ENCODE measurements around the gene LAMP1. TPM values are rescaled to one million over a fixed set of nuclear protein-coding genes. Genes with fewer than 3 reads are reported as not detected.
"Not testable (repeated sequence)": the region's sequence is repeated elsewhere in the genome, so short reads cannot be mapped to it uniquely, and the experiment has no call there.

Gene LAMP1
- total RNA-seq, 1 experiment from 2014 or later = 110 TPM

DNA sequence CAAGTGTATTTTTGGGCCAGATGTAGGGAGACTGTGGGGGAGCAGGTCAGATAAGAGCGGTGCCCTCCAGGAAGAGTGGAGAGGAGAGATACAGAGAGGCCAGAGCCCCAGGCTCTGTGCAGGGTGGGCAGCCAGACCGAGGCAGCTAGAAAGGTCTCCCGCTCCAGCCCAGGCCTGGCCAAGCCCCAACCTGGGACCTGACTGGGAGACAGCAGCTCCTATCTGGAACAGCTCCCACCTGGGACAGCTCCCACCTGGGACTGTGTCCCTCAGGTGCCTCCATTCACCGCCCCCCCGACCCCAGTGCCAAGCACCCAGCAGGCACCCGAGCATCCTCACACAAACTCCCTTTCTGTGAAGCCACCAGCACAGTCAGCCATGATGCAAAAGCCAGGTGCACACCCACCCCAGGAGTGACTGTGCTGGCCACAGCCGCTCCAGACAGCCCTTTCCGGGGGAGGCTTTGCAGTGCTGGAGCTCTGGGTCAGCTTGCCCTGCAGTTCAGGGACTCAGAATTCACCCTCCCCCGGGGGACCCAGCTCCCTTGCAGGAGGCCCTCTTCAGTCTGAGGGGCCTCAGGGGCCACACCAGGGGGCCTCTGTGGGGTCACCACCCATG is 69.0 kb downstream of the LAMP1 start:
- no peak overlapping the region for H3K4me3 ChIP-seq (ENCODE audit: low read length)
- H3K9me2 ChIP-seq (replicated peaks; ENCODE audit: low read length) = no peaks in the 10 kb centered on the region
- H3K79me2 ChIP-seq (ENCODE audit: low read length) = peaks cover 9% of the 10 kb centered on the region
- POLR2A ChIA-PET (ENCODE audit: unreplicated experiment) = no interaction called here
- H2AFZ ChIP-seq (ENCODE audit: low read length) = no peak overlapping the region
- H3K4me2 ChIP-seq (ENCODE audit: low read length) = no peak overlapping the region
- intact Hi-C loops (cut with micrococcal nuclease) = no loop called here
- H3K9ac ChIP-seq (ENCODE audit: low read length) = no peak overlapping the region
- H4K20me1 ChIP-seq (ENCODE audit: low read length) = no peaks in the 10 kb centered on the region
- DNase-seq (no peak), ATAC-seq (no peak)
- no TSS peak for BruUV-seq (replicated peaks)
- H3K4me1 ChIP-seq (ENCODE audit: insufficient read depth, low read length) = 0 out of 2 replicates have a peak, but pooled peaks cover 4% of the 10 kb centered on the region
- H3K9me3 ChIP-seq (ENCODE audit: low read length) = no peaks in the 10 kb centered on the region
- CTCF ChIA-PET = no interaction called here
- no peaks in the 10 kb centered on the region for H3F3A ChIP-seq (ENCODE audit: low read length, unreplicated experiment)
- no peaks in the 10 kb centered on the region for H3K36me3 ChIP-seq (ENCODE audit: low read depth, low read length)
- H3K27me3 ChIP-seq (ENCODE audit: low read length) = no peaks in the 10 kb centered on the region
- H3K27ac ChIP-seq (ENCODE audit: low read length) = no peak overlapping the region
- no peak for TF ChIP-seq EZH2 (IDR thresholded peaks at IDR 0.05; ENCODE audit: low read length, unreplicated experiment)

DNA sequence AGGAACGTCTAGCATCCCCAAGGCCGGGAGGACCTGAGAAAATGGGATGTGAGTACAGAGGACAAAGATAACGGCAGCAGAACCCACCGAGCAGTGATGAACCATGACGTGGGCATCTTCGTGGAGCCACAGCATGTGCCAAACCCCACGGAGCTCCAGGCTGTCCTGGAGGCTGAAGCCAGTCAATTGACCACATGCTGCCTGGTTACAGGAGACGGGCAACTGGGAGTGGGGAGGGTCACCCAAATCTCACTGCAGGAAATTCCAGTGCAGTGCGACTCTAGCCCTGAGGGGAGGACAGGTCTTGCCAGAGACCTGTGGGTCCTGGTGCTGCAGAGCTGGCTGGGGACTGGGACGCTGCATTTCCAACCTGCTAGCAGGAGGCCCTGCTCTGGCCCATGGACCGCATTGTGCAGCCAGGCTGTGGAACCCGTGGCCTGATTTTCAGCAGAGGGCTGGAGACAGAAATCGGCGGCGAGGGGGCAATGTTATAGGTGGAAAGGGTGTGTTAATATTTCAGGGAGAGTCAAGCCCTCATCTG is 70.1 kb downstream of the LAMP1 start:
- Histone ChIP-seq H3K4me1 (ENCODE audit: insufficient read depth, low read length) (0 out of 2 replicates have a peak, but pooled peaks cover 4% of the 10 kb centered on the region), H3K4me3 (ENCODE audit: low read length) (no peak overlapping the region), H3K27ac (ENCODE audit: low read length) (no peak overlapping the region), H3K9me2 (replicated peaks; ENCODE audit: low read length) (no peaks in the 10 kb centered on the region), H3K79me2 (ENCODE audit: low read length) (peaks cover 9% of the 10 kb centered on the region), H3F3A (ENCODE audit: low read length, unreplicated experiment) (no peaks in the 10 kb centered on the region), H2AFZ (ENCODE audit: low read length) (no peak overlapping the region), H3K9me3 (ENCODE audit: low read length) (no peaks in the 10 kb centered on the region), H3K27me3 (ENCODE audit: low read length) (no peaks in the 10 kb centered on the region), H4K20me1 (ENCODE audit: low read length) (no peaks in the 10 kb centered on the region), H3K9ac (ENCODE audit: low read length) (no peak overlapping the region), H3K36me3 (ENCODE audit: low read depth, low read length) (no peaks in the 10 kb centered on the region), H3K4me2 (ENCODE audit: low read length) (no peak overlapping the region)
- TF ChIP-seq EZH2phosphoT487 (IDR thresholded peaks at IDR 0.05; ENCODE audit: borderline replicate concordance, low read length) = no peak
- TF ChIP-seq EZH2 (IDR thresholded peaks at IDR 0.05; ENCODE audit: low read length, unreplicated experiment) = no peak
- TF ChIP-seq, protein P1, sequence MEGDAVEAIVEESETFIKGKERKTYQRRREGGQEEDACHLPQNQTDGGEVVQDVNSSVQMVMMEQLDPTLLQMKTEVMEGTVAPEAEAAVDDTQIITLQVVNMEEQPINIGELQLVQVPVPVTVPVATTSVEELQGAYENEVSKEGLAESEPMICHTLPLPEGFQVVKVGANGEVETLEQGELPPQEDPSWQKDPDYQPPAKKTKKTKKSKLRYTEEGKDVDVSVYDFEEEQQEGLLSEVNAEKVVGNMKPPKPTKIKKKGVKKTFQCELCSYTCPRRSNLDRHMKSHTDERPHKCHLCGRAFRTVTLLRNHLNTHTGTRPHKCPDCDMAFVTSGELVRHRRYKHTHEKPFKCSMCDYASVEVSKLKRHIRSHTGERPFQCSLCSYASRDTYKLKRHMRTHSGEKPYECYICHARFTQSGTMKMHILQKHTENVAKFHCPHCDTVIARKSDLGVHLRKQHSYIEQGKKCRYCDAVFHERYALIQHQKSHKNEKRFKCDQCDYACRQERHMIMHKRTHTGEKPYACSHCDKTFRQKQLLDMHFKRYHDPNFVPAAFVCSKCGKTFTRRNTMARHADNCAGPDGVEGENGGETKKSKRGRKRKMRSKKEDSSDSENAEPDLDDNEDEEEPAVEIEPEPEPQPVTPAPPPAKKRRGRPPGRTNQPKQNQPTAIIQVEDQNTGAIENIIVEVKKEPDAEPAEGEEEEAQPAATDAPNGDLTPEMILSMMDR (conservative IDR thresholded peaks at IDR 0.05; ENCODE audit: low read depth, low read length) = no peak
- DNase-seq (no peak), ATAC-seq (no peak)
- intact Hi-C loops (cut with micrococcal nuclease) = no loop called here
- ChIA-PET CTCF (no interaction called here), POLR2A (ENCODE audit: unreplicated experiment) (no interaction called here)
- no TSS peak for BruUV-seq (replicated peaks)

GRCh38 chr13:113367771-113368170 is 70.7 kb downstream of the LAMP1 start:
- Histone ChIP-seq H3K4me2 (ENCODE audit: low read length) (no peak overlapping the region), H3K9me3 (ENCODE audit: low read length) (no peaks in the 10 kb centered on the region), H3K79me2 (ENCODE audit: low read length) (peaks cover 3% of the 10 kb centered on the region), H3K36me3 (ENCODE audit: low read depth, low read length) (no peaks in the 10 kb centered on the region), H3K9me2 (replicated peaks; ENCODE audit: low read length) (no peaks in the 10 kb centered on the region), H2AFZ (ENCODE audit: low read length) (no peak overlapping the region), H3K27ac (ENCODE audit: low read length) (no peak overlapping the region), H3F3A (ENCODE audit: low read length, unreplicated experiment) (no peaks in the 10 kb centered on the region), H3K4me3 (ENCODE audit: low read length) (no peak overlapping the region), H3K4me1 (ENCODE audit: insufficient read depth, low read length) (0 out of 2 replicates have a peak, but pooled peaks cover 2% of the 10 kb centered on the region), H3K9ac (ENCODE audit: low read length) (no peak overlapping the region), H3K27me3 (ENCODE audit: low read length) (no peaks in the 10 kb centered on the region), H4K20me1 (ENCODE audit: low read length) (no peaks in the 10 kb centered on the region)
- intact Hi-C loops (cut with micrococcal nuclease) = no loop called here
- ATAC-seq (no peak), DNase-seq (no peak)
- ChIA-PET CTCF (no interaction called here), POLR2A (ENCODE audit: unreplicated experiment) (no interaction called here)
- BruUV-seq (replicated peaks) = no TSS peak
- TF ChIP-seq, protein P1 (conservative IDR thresholded peaks at IDR 0.05; ENCODE audit: low read depth, low read length) = no peak
- no peak for TF ChIP-seq EZH2 (IDR thresholded peaks at IDR 0.05; ENCODE audit: low read length, unreplicated experiment)
- TF ChIP-seq EZH2phosphoT487 (IDR thresholded peaks at IDR 0.05; ENCODE audit: borderline replicate concordance, low read length) = no peak

DNA sequence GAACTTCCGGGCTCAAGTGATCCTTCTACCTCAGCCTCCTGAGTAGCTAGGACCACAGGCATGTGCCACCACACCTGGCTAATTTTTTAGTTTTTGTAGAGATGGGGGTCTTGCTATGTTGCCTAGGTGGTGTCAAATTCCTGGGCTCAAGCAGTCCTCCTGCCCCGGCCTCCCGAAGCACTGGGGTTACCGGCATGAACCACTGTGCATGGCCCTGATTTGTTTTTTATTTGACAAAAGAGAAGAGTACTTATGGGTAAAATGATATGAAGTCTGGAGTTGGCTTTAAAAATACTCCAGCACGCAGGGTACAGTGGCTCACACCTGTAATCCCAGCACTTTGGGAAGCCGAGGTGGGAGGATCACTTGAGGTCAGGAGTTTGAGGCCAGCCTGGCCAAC is 71.3 kb downstream of the LAMP1 start:
- H3F3A ChIP-seq (ENCODE audit: low read length, unreplicated experiment); H3K27me3 ChIP-seq (ENCODE audit: low read length); H3K9ac ChIP-seq (ENCODE audit: low read length); H3K4me2 ChIP-seq (ENCODE audit: low read length); BruUV-seq (replicated peaks); H3K4me3 ChIP-seq (ENCODE audit: low read length); H3K4me1 ChIP-seq (ENCODE audit: insufficient read depth, low read length); POLR2A ChIA-PET (ENCODE audit: unreplicated experiment); H3K9me2 ChIP-seq (replicated peaks; ENCODE audit: low read length); CTCF ChIA-PET; H3K9me3 ChIP-seq (ENCODE audit: low read length); intact Hi-C loops (cut with micrococcal nuclease); DNase-seq; H2AFZ ChIP-seq (ENCODE audit: low read length); H4K20me1 ChIP-seq (ENCODE audit: low read length); H3K27ac ChIP-seq (ENCODE audit: low read length); H3K79me2 ChIP-seq (ENCODE audit: low read length); H3K36me3 ChIP-seq (ENCODE audit: low read depth, low read length); ATAC-seq: not testable (repeated sequence)

All from PC-3 (cell line).